ENCODE measurements around the gene ICA1. TPM values are rescaled to one million over a fixed set of nuclear protein-coding genes. Genes with fewer than 3 reads are reported as not detected.
"Not testable (repeated sequence)": the region's sequence is repeated elsewhere in the genome, so short reads cannot be mapped to it uniquely, and the experiment has no call there.

The ICA1 gene
- total and polyA plus RNA-seq, 8 donors, result 19.1 to 458 (median 77.4) TPM

DNA sequence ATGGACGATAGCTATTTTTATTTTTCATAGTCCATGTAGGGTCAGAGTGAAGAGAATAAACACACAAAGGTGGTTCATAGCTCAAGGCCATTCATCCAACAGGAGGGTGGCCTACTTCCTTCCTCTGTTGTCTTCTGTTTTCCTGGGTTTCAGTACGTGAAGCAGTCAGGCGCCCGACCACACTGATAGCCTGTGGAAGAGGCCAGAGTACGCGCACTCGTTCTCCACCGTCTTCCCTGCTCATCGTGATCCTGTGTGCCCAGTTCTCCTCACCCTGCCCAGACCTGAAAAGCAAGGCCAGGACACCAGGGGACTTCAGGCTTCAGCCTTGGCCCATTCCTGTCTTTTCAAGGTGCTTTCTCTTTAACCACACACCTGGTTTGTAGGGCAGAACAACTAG lies 158.7 kb downstream of the ICA1 start:
- DNase-seq, result no peak
- Histone ChIP-seq H3K36me3 (no peaks in the 10 kb centered on the region), H3K4me3 (no peak overlapping the region), H3K4me1 (no peaks in the 10 kb centered on the region), H3K27ac (no peak overlapping the region), H3K27me3 (no peaks in the 10 kb centered on the region), H3K9me3 (peaks cover 0 to 5% (median 0%) of the 10 kb centered on the region in 4 donors)
- TF ChIP-seq, protein P1, sequence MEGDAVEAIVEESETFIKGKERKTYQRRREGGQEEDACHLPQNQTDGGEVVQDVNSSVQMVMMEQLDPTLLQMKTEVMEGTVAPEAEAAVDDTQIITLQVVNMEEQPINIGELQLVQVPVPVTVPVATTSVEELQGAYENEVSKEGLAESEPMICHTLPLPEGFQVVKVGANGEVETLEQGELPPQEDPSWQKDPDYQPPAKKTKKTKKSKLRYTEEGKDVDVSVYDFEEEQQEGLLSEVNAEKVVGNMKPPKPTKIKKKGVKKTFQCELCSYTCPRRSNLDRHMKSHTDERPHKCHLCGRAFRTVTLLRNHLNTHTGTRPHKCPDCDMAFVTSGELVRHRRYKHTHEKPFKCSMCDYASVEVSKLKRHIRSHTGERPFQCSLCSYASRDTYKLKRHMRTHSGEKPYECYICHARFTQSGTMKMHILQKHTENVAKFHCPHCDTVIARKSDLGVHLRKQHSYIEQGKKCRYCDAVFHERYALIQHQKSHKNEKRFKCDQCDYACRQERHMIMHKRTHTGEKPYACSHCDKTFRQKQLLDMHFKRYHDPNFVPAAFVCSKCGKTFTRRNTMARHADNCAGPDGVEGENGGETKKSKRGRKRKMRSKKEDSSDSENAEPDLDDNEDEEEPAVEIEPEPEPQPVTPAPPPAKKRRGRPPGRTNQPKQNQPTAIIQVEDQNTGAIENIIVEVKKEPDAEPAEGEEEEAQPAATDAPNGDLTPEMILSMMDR (IDR thresholded peaks at IDR 0.05), result no peak
- no peak for TF ChIP-seq EP300 (IDR thresholded peaks at IDR 0.05)
- no peak for TF ChIP-seq POLR2A (IDR thresholded peaks at IDR 0.05)
- no peak for TF ChIP-seq POLR2AphosphoS5 (IDR thresholded peaks at IDR 0.05)
- intact Hi-C loops (cut with DNase I; ENCODE audit: low total_unique reads), result no loop called here
- 83 to 87% (median 85%) methylated on average over 9 of the region's 9 CpGs for WGBS, 5 donors

DNA sequence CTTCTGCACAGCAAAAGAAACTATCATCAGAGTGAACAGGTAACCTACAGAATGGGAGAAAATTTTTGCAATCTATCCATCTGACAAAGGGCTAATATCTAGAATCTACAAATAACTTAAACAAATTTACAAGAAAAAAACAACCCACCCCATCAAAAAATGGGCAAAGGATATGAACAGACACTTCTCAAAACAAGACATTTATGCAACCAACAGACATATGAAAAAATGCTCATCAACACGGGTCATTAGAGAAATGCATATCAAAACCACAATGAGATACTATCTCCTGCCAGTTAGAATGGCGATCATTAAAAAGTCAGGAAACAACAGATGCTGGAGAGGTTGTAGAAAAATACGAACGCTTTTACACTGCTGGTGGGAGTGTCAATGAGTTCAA lies 160.7 kb downstream of the ICA1 start:
- H3K9me3 ChIP-seq; H3K27me3 ChIP-seq; H3K27ac ChIP-seq; intact Hi-C loops (cut with DNase I; ENCODE audit: low total_unique reads); H3K4me1 ChIP-seq; H3K36me3 ChIP-seq; DNase-seq; H3K4me3 ChIP-seq: not testable (repeated sequence)
- 90 to 97% (median 93%) methylated on average over 4 of the region's 4 CpGs for WGBS, 5 donors

DNA sequence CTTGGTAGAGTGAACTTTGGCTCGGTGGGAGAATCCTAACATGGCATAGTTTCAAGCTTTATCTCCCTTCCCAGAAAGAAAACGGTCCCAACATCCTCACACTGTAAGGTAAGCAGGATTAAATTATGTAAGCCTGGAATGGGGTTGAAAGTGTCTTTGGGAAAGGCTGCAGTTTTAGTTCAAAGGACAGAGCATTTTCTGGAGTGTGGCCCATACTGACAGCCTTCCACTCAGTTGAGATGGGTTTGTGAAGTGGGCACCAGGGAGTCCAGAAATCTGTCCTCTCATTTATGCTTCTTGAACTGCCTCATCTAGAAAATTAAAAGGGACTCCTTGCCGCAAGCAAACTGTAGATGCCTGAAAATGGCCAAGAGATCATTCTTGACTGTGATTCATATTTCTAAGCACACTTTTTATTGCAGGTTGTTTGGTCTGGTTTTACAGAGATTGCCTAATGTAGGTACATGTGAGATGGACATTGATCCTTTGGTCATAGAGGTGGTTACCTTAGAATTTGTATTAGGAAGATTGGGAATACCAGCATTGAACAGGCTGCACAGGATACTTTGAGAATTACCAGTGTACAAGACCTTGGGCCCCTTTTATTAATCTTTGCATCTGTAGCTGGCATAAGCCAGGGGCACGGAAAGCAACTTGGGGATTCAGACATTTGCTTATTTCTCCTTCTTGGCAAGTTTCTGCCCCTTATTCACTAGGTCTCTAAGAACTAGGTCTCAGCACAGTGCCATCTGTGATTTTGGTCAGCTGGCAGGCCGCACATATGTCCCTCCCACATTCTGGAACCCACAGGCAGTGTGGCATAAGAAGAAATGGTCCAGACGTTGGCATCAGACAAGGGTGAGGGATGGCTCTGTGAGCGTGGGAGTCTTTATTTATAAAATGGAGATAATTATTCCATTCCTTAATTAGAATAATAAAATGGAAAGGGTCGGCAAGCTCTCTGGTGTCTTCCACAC lies 167.5 kb downstream of the ICA1 start:
- H3K4me3 ChIP-seq, result no peak overlapping the region
- no peaks in the 10 kb centered on the region for H3K9me3 ChIP-seq
- no peak for DNase-seq
- peaks cover 0 to 4% (median 0%) of the 10 kb centered on the region in 4 donors for H3K36me3 ChIP-seq
- intact Hi-C loops (cut with DNase I; ENCODE audit: low total_unique reads), result no loop called here
- H3K27ac ChIP-seq, result no peak overlapping the region
- no peaks in the 10 kb centered on the region for H3K27me3 ChIP-seq
- TF ChIP-seq POLR2AphosphoS5 (IDR thresholded peaks at IDR 0.05), result no peak
- TF ChIP-seq POLR2A (IDR thresholded peaks at IDR 0.05), result no peak
- no peak for TF ChIP-seq EP300 (IDR thresholded peaks at IDR 0.05)
- TF ChIP-seq, protein P1 (IDR thresholded peaks at IDR 0.05), result no peak
- WGBS, 5 donors, result 86 to 90% (median 88%) methylated on average over 8 of the region's 8 CpGs
- peaks cover 0 to 9% (median 3%) of the 10 kb centered on the region in 4 donors for H3K4me1 ChIP-seq

DNA sequence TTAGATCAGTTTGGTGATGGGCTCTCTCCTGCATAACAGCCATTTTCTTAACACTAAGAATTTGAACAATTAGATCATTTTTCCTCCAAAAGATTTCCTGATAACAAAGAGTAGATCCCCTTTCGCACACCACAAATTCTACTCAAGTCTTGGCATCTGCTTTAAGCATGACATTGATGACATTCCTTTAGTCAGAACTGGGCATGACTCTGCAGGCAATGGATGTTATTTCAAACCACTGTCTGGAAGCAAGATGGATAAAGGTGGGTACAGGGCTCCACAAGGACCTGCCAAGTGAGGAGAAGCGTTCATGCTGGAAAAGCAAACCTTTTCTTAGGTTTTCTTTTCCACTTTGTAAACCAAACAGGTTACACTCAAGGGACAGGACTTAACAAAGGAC lies 169.8 kb downstream of the ICA1 start:
- 79 to 94% (median 89%) methylated on average over 2 of the region's 2 CpGs for WGBS, 5 donors
- Histone ChIP-seq H3K27me3 (no peaks in the 10 kb centered on the region), H3K9me3 (no peaks in the 10 kb centered on the region), H3K27ac (no peak overlapping the region), H3K4me1 (peaks cover 0 to 9% (median 3%) of the 10 kb centered on the region in 4 donors), H3K36me3 (peaks cover 0 to 10% (median 4%) of the 10 kb centered on the region in 4 donors), H3K4me3 (no peak overlapping the region)
- no peak for TF ChIP-seq POLR2AphosphoS5 (IDR thresholded peaks at IDR 0.05)
- TF ChIP-seq, protein P1 (IDR thresholded peaks at IDR 0.05), result no peak
- no peak for TF ChIP-seq POLR2A (IDR thresholded peaks at IDR 0.05)
- TF ChIP-seq EP300 (IDR thresholded peaks at IDR 0.05), result no peak
- DNase-seq, result no peak
- intact Hi-C loops (cut with DNase I; ENCODE audit: low total_unique reads), result no loop called here

All from stomach (tissue), 9 donors.